ENCODE data around the gene SIRT3.

GRCh38 chr11:281486-282161 is 45.5 kb upstream of the SIRT3 start:
- TF ChIP-seq, protein P1, sequence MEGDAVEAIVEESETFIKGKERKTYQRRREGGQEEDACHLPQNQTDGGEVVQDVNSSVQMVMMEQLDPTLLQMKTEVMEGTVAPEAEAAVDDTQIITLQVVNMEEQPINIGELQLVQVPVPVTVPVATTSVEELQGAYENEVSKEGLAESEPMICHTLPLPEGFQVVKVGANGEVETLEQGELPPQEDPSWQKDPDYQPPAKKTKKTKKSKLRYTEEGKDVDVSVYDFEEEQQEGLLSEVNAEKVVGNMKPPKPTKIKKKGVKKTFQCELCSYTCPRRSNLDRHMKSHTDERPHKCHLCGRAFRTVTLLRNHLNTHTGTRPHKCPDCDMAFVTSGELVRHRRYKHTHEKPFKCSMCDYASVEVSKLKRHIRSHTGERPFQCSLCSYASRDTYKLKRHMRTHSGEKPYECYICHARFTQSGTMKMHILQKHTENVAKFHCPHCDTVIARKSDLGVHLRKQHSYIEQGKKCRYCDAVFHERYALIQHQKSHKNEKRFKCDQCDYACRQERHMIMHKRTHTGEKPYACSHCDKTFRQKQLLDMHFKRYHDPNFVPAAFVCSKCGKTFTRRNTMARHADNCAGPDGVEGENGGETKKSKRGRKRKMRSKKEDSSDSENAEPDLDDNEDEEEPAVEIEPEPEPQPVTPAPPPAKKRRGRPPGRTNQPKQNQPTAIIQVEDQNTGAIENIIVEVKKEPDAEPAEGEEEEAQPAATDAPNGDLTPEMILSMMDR (IDR thresholded peaks at IDR 0.05; ENCODE audit: insufficient read depth, low read length), result no peak
- TF ChIP-seq POLR2AphosphoS5 (IDR thresholded peaks at IDR 0.05; ENCODE audit: low read depth), result no peak
- no peak for TF ChIP-seq REST (IDR thresholded peaks at IDR 0.05; ENCODE audit: insufficient replicate concordance, low read depth)

Measured in HL-60 (cell line).